HCT116 (cell line): Measurements from ENCODE around the gene SPATA20. TPM values are rescaled to one million over a fixed set of nuclear protein-coding genes. Genes with fewer than 3 reads are reported as not detected.

ENCODE experiments used
- ATAC-seq: fragments of 200-7000 bp; cut with Tn5 transposase; 2 replicates; pipeline ENCODE4 v1.9.1; 2020; ENCODE audit warnings: mild to moderate bottlenecking, moderate library complexity
- BruUV-seq: library from RNA; stranded (reverse); fragments of 400-500 nt; replicated peaks from 2 replicates; lab custom pipeline; 2021; lab: Mats Ljungman, UMichigan
- CTCF ChIA-PET: fragments of 300-600 bp; sonication (Branson Sonifier 250); formaldehyde crosslinking; loops from one replicate; lab custom pipeline; 2021; ENCODE audit warnings: antibody characterized with exemption; lab: Charles Lee
- POLR2A ChIA-PET: fragments of 300-600, 350-600 bp; sonication (Branson Sonifier 250); formaldehyde crosslinking; loops from one replicate; lab custom pipeline; 2021; ENCODE audit warnings: antibody characterized with exemption; lab: Charles Lee
- RAD21 ChIA-PET, 2 experiments: fragments of 300-600 bp; sonication (Branson Sonifier 250); formaldehyde crosslinking; loops; one replicate each; lab custom pipeline; 2023; ENCODE audit warnings: low total read pairs in 2 of 2; ENCODE audit not compliant: uncharacterized antibody in 2 of 2, unreplicated experiment in 2 of 2, low non-redundant PET in 1 of 2; lab: Charles Lee
- DNase-seq: peaks from one replicate; pipeline ENCODE4 v3.0.0-alpha.2; 2010; ENCODE audit warnings: low read depth, low spot score
- H2AFZ ChIP-seq: fragments of 200-600 bp; shearing (Covaris generic), sonication (generic); 2 replicates; pipeline ENCODE4 v1.6.1; 2017; ENCODE audit warnings: low read depth, mixed run types, mixed read lengths, antibody characterized with exemption, low read length; ENCODE audit not compliant: poor library complexity, severe bottlenecking
- H3K27ac ChIP-seq: 2 replicates; pipeline ENCODE4 v1.5.1; 2012; ENCODE audit warnings: low read depth, low read length
- H3K27me3 ChIP-seq: fragments of 200-600 bp; sonication (generic); 2 replicates; pipeline ENCODE4 v1.6.1; 2016; ENCODE audit warnings: mixed run types, low read length, mixed read lengths; ENCODE audit not compliant: insufficient read depth
- H3K36me3 ChIP-seq, 2 experiments: fragments of 200-500 bp in 1 of 2; fragments of 200-600 bp in 1 of 2; sonication (Bioruptor generic) in 1 of 2; sonication (generic) in 1 of 2; 2 replicates each; pipeline versions ENCODE4 v1.5.1 to v1.6.1; 2014 to 2016; ENCODE audit warnings: low read length in 2 of 2, inconsistent platforms in 1 of 2, mixed read lengths in 1 of 2, mixed run types in 1 of 2; ENCODE audit not compliant: insufficient read depth in 2 of 2, control insufficient read depth in 1 of 2
- H3K4me1 ChIP-seq, 2 experiments: fragments of 200-600 bp in 1 of 2; sonication (generic) in 1 of 2; 2 replicates each; pipeline versions ENCODE4 v1.5.1 to v1.6.1; 2012 to 2017; ENCODE audit warnings: low read length in 2 of 2, inconsistent platforms in 1 of 2, mild to moderate bottlenecking in 1 of 2, mixed read lengths in 1 of 2, mixed run types in 1 of 2, moderate library complexity in 1 of 2; ENCODE audit not compliant: insufficient read depth in 2 of 2, control insufficient read depth in 1 of 2
- H3K4me2 ChIP-seq: fragments of 200-600 bp; sonication (generic); 2 replicates; pipeline ENCODE4 v1.6.1; 2017; ENCODE audit warnings: mixed run types, low read length, mixed read lengths
- H3K4me3 ChIP-seq, 2 experiments: fragments of 200-600 bp in 1 of 2; sonication (generic) in 1 of 2; replicated peaks in 1 of 2; 2 replicates each; pipeline ENCODE4 v1.5.1; 2011 to 2016; ENCODE audit warnings: low read length in 2 of 2, control low read depth in 1 of 2, low read depth in 1 of 2, mild to moderate bottlenecking in 1 of 2, mixed read lengths in 1 of 2, mixed run types in 1 of 2
- H3K79me2 ChIP-seq: fragments of 200-600 bp; sonication (generic); 2 replicates; pipeline ENCODE4 v1.6.1; 2017; ENCODE audit warnings: mild to moderate bottlenecking, mixed run types, low read length, moderate library complexity, mixed read lengths; ENCODE audit not compliant: insufficient read depth
- H3K9ac ChIP-seq: fragments of 200-600 bp; sonication (generic); 2 replicates; pipeline ENCODE4 v1.6.1; 2016; ENCODE audit warnings: low read length, mixed read lengths
- H3K9me2 ChIP-seq: fragments of 200-600 bp; sonication (generic), shearing (Covaris generic); 2 replicates; pipeline ENCODE4 v1.6.1; 2017; ENCODE audit warnings: mixed run types, mild to moderate bottlenecking, moderate library complexity; ENCODE audit not compliant: insufficient read depth
- H3K9me3 ChIP-seq, 2 experiments: fragments of 200-500 bp in 1 of 2; fragments of 200-600 bp in 1 of 2; sonication (Bioruptor generic) in 1 of 2; sonication (generic) in 1 of 2; 2 replicates each; pipeline ENCODE4 v1.6.1; 2014 to 2017; ENCODE audit warnings: low read length in 2 of 2, mixed read lengths in 2 of 2, inconsistent platforms in 1 of 2, low read depth in 1 of 2, mild to moderate bottlenecking in 1 of 2, mixed run types in 1 of 2, moderate library complexity in 1 of 2; ENCODE audit not compliant: control insufficient read depth in 1 of 2, insufficient read depth in 1 of 2
- H4K20me1 ChIP-seq: fragments of 200-600 bp; sonication (generic), shearing (Covaris generic); 2 replicates; pipeline ENCODE4 v1.6.1; 2017; ENCODE audit warnings: mixed run types, mild to moderate bottlenecking, moderate library complexity; ENCODE audit not compliant: insufficient read depth
- CEBPB ChIP-seq: IDR thresholded peaks from 2 replicates; pipeline ENCODE4 v1.6.1; 2012; ENCODE audit warnings: low read depth
- EZH2 ChIP-seq: fragments of 200-600 bp; sonication (generic); IDR thresholded peaks from 2 replicates; pipeline ENCODE4 v1.6.1; 2017; ENCODE audit warnings: antibody characterized with exemption, mixed run types
- JUND ChIP-seq: IDR thresholded peaks from 2 replicates; pipeline ENCODE4 v1.6.1; 2012
- POLR2A ChIP-seq: IDR thresholded peaks from 2 replicates; pipeline ENCODE4 v1.7.0; 2011; ENCODE audit warnings: borderline replicate concordance; ENCODE audit not compliant: insufficient read depth, insufficient read length; ENCODE audit errors: extremely low read depth
- RAD21 ChIP-seq: IDR thresholded peaks from 2 replicates; pipeline ENCODE4 v1.6.1; 2012; ENCODE audit warnings: low read depth, mild to moderate bottlenecking
- SP1 ChIP-seq: IDR thresholded peaks from 2 replicates; pipeline ENCODE4 v1.6.1; 2012; ENCODE audit warnings: low read depth
- intact Hi-C: fragments of 100-400 bp; cut with micrococcal nuclease; formaldehyde crosslinking; loops from 2 replicates; pipeline ENCODE4 v1.10.0; 2022
- total RNA-seq: library from RNA; stranded (reverse); gene quantifications from one replicate; pipeline ENCODE4 v1.2.1, GENCODE V29; 2021; ENCODE audit not compliant: unreplicated experiment
- TF ChIP-seq, protein P1 (sequence below): IDR thresholded peaks from 2 replicates; pipeline ENCODE4 v1.6.1; 2012
- TF ChIP-seq, protein P2 (sequence below): IDR thresholded peaks from 2 replicates; pipeline ENCODE4 v1.6.1; 2011; ENCODE audit warnings: mild to moderate bottlenecking, low read length, moderate library complexity; ENCODE audit not compliant: insufficient replicate concordance; ENCODE audit errors: extremely low read depth

SPATA20 gene
- total RNA-seq, 1 experiment from 2014 or later = 57.5 TPM

DNA sequence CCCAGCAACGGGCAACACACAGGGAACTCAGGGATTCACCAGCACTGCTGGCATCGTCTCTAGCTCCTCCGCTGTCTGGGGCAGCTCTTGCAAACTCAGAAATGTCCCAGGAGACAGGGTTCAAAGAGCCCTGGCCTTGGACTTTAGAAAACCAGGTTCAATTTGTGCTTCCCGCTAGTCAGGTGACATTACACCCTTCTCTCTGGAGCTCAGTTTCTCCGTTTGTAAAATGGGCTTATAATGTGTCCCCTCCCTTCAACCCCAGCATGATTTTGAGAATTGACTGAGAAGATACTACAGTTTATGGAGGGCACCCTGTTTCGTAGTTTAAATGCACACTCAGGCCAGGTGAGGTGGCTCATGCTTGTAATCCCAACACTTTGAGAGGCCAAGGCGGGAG, 40.7 kb upstream of the SPATA20 start:
- ChIA-PET POLR2A (no interaction called here), RAD21 (no interaction called here), CTCF (interaction anchor here (2.5 kb wide), 1 partner anchor 27 kb away, joined by 8 read pairs; the partner anchor contains the start of gene RSAD1)
- no peaks in the 10 kb centered on the region for H4K20me1 ChIP-seq
- H3K27me3 ChIP-seq = no peaks in the 10 kb centered on the region
- H3K4me2 ChIP-seq = no peak overlapping the region
- ATAC-seq (no peak), DNase-seq (no peak)
- no peak overlapping the region for H2AFZ ChIP-seq
- no peak overlapping the region for H3K9ac ChIP-seq
- no peaks in the 10 kb centered on the region for H3K9me2 ChIP-seq
- H3K4me3 ChIP-seq = no peak overlapping the region
- no peaks in the 10 kb centered on the region for H3K9me3 ChIP-seq
- BruUV-seq = no TSS peak
- no peak overlapping the region for H3K27ac ChIP-seq
- H3K36me3 ChIP-seq = no peaks in the 10 kb centered on the region
- peaks cover 0 to 8% of the 10 kb centered on the region in 2 experiments; a peak in 2 of 4 replicates for H3K4me1 ChIP-seq
- no peaks in the 10 kb centered on the region for H3K79me2 ChIP-seq
- TF ChIP-seq, protein P1, sequence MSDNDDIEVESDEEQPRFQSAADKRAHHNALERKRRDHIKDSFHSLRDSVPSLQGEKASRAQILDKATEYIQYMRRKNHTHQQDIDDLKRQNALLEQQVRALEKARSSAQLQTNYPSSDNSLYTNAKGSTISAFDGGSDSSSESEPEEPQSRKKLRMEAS = no peak
- no peak for TF ChIP-seq SP1
- TF ChIP-seq POLR2A = no peak
- TF ChIP-seq JUND = no peak
- no peak for TF ChIP-seq EZH2
- TF ChIP-seq CEBPB = no peak
- TF ChIP-seq, protein P2, sequence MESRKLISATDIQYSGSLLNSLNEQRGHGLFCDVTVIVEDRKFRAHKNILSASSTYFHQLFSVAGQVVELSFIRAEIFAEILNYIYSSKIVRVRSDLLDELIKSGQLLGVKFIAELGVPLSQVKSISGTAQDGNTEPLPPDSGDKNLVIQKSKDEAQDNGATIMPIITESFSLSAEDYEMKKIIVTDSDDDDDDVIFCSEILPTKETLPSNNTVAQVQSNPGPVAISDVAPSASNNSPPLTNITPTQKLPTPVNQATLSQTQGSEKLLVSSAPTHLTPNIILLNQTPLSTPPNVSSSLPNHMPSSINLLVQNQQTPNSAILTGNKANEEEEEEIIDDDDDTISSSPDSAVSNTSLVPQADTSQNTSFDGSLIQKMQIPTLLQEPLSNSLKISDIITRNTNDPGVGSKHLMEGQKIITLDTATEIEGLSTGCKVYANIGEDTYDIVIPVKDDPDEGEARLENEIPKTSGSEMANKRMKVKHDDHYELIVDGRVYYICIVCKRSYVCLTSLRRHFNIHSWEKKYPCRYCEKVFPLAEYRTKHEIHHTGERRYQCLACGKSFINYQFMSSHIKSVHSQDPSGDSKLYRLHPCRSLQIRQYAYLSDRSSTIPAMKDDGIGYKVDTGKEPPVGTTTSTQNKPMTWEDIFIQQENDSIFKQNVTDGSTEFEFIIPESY = no peak
- no peak for TF ChIP-seq RAD21
- intact Hi-C loops = no loop called here
